ENCODE data around the gene ZNF319.

ZNF319 gene

DNA sequence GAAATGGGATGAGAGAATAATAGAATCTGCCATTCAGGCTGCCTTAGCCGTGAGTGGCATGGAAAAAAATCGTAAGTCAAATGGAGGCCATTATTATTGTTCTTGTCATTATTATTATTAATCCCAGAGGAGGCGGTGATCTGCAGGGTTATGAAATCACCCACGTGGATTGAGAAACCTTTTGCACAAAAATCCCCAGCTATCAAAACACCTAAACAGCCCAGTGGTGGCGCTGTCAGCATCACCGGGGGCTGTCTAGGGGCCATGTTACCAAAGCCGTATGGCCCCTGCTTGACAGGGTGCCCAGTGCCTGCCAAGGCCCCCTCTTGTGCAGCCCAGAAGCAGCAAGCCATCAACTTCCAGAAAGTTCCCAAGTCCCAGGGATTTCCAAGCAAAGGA, 54.7 kb downstream of the ZNF319 start:
- no peak overlapping the region for H3K4me3 ChIP-seq
- no peak overlapping the region for H3K27ac ChIP-seq

DNA sequence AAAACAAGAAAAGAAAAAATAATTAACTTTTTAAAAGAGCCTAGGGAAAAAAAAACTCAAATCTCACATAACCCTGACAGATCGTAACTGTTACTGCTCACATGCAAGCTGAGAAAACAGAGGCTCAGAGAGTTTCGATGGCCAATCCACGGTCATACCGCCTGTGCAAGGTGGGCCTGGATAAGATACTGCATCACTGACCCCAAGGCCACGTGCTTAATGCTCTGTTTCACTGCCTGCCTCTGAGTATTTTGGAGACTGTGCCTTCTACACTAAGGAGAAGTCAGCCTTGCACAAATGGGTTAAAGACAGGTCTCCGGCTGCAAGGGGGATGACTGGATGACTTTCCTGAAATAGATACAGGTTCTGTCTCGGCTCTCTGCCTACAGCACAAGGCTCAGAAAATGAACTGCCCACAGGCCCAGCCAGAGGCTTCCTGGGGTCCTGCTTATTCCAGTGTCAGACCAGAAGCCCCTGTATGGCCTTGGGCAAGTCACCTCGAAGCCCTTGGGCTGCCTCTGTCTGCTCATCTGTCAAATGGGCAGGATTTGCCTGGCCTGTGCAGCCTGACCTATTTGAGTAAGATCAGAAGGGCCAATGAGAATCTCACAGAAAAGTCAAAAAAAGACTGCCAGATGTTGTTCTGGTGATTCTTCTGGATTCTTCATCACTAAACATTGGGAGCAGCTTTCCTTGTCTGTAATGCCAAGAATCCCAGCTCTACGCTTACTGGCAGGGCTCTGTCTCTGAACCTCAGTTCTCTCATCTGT, 55.3 kb downstream of the ZNF319 start:
- H3K4me3 ChIP-seq, result no peak overlapping the region
- H3K27ac ChIP-seq, result no peak overlapping the region
